Neural cell (in vitro differentiated cells): ENCODE results near the gene SMARCC1.

Source experiments
- EP300 ChIP-seq: fragments of 450-650 bp; conservative IDR thresholded peaks from 2 replicates; pipeline ENCODE4 v1.6.1; 2014; ENCODE audit warnings: antibody characterized with exemption, mild to moderate bottlenecking, moderate library complexity; ENCODE audit not compliant: poor library complexity, severe bottlenecking
- EZH2 ChIP-seq: fragments of 200-600, 300-800 bp; shearing (Covaris generic), sonication (generic); IDR thresholded peaks from 2 replicates; pipeline ENCODE4 v1.6.1; 2014; ENCODE audit warnings: antibody characterized with exemption, low read length, borderline replicate concordance, mild to moderate bottlenecking; ENCODE audit not compliant: insufficient read depth, poor library complexity, severe bottlenecking
- MXI1 ChIP-seq: fragments of 450-650 bp; conservative IDR thresholded peaks from 2 replicates; pipeline ENCODE4 v1.6.1; 2014; ENCODE audit warnings: antibody characterized with exemption, mild to moderate bottlenecking; ENCODE audit not compliant: poor library complexity, severe bottlenecking
- POLR2AphosphoS5 ChIP-seq: IDR thresholded peaks from 2 replicates; pipeline ENCODE4 v1.6.1; 2012
- RAD21 ChIP-seq: fragments of 450-650 bp; conservative IDR thresholded peaks from 2 replicates; pipeline ENCODE4 v1.6.1; 2014; ENCODE audit warnings: antibody characterized with exemption, mild to moderate bottlenecking, moderate library complexity
- TAF1 ChIP-seq: IDR thresholded peaks from 2 replicates; pipeline ENCODE4 v1.6.1; 2012; ENCODE audit warnings: low read depth
- TF ChIP-seq, protein P1 (sequence below): fragments of 450-650 bp; IDR thresholded peaks from 2 replicates; pipeline ENCODE4 v1.5.1; 2014; ENCODE audit warnings: antibody characterized with exemption, mild to moderate bottlenecking, moderate library complexity; ENCODE audit not compliant: poor library complexity, severe bottlenecking
- TF ChIP-seq, protein P2 (sequence below): IDR thresholded peaks from 2 replicates; pipeline ENCODE4 v1.6.1; 2012; ENCODE audit warnings: borderline replicate concordance

DNA sequence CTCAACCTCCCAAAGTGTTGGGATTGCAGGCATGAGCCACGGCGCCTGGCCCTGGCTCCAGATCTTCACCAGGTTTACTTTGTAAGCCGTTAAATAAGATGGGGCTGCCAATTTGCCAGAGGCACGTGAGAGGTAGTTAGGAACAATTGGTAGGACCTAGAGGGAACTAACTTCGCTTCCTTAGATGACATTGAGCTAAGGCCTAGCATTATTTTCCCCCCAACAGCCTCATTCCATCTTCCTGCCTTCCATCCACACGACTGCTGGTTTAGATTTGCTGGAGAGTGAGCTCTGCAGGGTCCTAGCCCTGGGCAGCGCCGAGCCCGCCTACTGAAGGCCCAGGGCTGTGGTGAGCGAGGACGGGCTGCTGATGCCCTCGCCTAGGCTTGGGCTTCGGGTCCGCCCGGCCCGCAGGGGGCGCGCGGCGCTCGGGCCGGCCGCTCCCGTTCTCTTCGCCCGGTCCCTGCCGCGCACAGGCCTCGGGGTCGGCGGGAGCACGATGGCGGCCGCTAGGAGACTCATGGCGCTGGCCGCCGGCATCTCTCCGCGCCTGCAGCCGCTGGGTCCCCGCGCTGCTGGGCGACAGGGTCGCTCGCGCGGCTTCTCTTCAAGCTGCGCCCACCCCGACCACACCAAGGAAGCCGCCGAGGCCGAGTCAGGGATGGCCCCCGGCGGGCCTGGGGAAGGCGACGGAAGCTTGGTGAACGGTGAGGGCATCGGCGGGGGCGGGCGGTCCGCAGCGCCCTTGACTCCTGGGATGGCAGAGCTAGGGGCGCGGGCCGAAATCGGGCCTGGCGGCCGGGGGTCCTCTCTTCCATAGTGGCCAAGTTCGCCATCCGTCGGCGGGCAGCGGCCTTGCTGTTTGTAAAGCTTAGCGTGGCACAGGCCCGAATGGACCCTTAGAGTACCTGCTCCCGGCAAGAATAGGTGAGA lies 43.1 kb upstream of the SMARCC1 start:
- TF ChIP-seq EP300 (no peak), EZH2 (no peak), POLR2AphosphoS5 (peak; percentile 44), MXI1 (peak; percentile 88), RAD21 (peak; percentile 72), TAF1 (peak; percentile 2)
- TF ChIP-seq, protein P1, sequence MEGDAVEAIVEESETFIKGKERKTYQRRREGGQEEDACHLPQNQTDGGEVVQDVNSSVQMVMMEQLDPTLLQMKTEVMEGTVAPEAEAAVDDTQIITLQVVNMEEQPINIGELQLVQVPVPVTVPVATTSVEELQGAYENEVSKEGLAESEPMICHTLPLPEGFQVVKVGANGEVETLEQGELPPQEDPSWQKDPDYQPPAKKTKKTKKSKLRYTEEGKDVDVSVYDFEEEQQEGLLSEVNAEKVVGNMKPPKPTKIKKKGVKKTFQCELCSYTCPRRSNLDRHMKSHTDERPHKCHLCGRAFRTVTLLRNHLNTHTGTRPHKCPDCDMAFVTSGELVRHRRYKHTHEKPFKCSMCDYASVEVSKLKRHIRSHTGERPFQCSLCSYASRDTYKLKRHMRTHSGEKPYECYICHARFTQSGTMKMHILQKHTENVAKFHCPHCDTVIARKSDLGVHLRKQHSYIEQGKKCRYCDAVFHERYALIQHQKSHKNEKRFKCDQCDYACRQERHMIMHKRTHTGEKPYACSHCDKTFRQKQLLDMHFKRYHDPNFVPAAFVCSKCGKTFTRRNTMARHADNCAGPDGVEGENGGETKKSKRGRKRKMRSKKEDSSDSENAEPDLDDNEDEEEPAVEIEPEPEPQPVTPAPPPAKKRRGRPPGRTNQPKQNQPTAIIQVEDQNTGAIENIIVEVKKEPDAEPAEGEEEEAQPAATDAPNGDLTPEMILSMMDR, result peak; percentile 93
- TF ChIP-seq, protein P2, sequence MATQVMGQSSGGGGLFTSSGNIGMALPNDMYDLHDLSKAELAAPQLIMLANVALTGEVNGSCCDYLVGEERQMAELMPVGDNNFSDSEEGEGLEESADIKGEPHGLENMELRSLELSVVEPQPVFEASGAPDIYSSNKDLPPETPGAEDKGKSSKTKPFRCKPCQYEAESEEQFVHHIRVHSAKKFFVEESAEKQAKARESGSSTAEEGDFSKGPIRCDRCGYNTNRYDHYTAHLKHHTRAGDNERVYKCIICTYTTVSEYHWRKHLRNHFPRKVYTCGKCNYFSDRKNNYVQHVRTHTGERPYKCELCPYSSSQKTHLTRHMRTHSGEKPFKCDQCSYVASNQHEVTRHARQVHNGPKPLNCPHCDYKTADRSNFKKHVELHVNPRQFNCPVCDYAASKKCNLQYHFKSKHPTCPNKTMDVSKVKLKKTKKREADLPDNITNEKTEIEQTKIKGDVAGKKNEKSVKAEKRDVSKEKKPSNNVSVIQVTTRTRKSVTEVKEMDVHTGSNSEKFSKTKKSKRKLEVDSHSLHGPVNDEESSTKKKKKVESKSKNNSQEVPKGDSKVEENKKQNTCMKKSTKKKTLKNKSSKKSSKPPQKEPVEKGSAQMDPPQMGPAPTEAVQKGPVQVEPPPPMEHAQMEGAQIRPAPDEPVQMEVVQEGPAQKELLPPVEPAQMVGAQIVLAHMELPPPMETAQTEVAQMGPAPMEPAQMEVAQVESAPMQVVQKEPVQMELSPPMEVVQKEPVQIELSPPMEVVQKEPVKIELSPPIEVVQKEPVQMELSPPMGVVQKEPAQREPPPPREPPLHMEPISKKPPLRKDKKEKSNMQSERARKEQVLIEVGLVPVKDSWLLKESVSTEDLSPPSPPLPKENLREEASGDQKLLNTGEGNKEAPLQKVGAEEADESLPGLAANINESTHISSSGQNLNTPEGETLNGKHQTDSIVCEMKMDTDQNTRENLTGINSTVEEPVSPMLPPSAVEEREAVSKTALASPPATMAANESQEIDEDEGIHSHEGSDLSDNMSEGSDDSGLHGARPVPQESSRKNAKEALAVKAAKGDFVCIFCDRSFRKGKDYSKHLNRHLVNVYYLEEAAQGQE, result peak; percentile 30
